SK-N-SH (cell line): ENCODE data around the gene LMOD2. TPM values are rescaled to one million over a fixed set of nuclear protein-coding genes. Genes with fewer than 3 reads are reported as not detected.

Experiments used
- CTCF ChIA-PET: fragments of 300-600, 350-600 bp; formaldehyde crosslinking; extraction: SDS; loops from one replicate; lab custom pipeline; 2021; lab: Yijun Ruan, JAX
- POLR2A ChIA-PET: fragments of 350-600 bp; sonication (Branson Sonifier 250); formaldehyde crosslinking; extraction: SDS; loops from one replicate; lab custom pipeline; 2020; ENCODE audit warnings: antibody characterized with exemption, inconsistent platforms; lab: Yijun Ruan, JAX
- DNase-seq: peaks from one replicate; pipeline ENCODE4 v3.0.0; 2012
- H2AFZ ChIP-seq: fragments of 200-600 bp; sonication (generic); 2 replicates; pipeline ENCODE4 v1.8.1; 2016; ENCODE audit warnings: antibody characterized with exemption, mild to moderate bottlenecking, low read depth
- H3F3A ChIP-seq: fragments of 200-600 bp; sonication (generic); replicated peaks from 2 replicates; pipeline ENCODE3; 2016; ENCODE audit warnings: antibody characterized with exemption, mild to moderate bottlenecking; ENCODE audit not compliant: insufficient read depth
- H3K27ac ChIP-seq, 2 experiments: fragments of 200-500 bp in 1 of 2; fragments of 200-600 bp in 1 of 2; sonication (Bioruptor generic) in 1 of 2; sonication (generic), shearing (Covaris generic) in 1 of 2; 2 replicates each; pipeline versions ENCODE4 v1.5.1 to v1.6.1; 2014 to 2016; ENCODE audit warnings: low read depth in 2 of 2, inconsistent platforms in 1 of 2, low read length in 1 of 2, mild to moderate bottlenecking in 1 of 2, mixed read lengths in 1 of 2
- H3K27me3 ChIP-seq: fragments of 200-600 bp; sonication (generic), shearing (Covaris generic); 2 replicates; pipeline ENCODE4 v1.6.1; 2016; ENCODE audit warnings: mixed run types; ENCODE audit not compliant: insufficient read depth
- H3K36me3 ChIP-seq, 2 experiments: fragments of 200-500 bp in 1 of 2; fragments of 200-600 bp in 1 of 2; sonication (Bioruptor generic) in 1 of 2; sonication (generic) in 1 of 2; replicated peaks in 1 of 2; 2 replicates each; pipeline versions ENCODE3 to v1.5.1; 2014 to 2016; ENCODE audit warnings: low read length in 1 of 2, mild to moderate bottlenecking in 1 of 2; ENCODE audit not compliant: insufficient read depth in 2 of 2, control insufficient read depth in 1 of 2
- H3K4me1 ChIP-seq, 2 experiments: fragments of 200-500 bp in 1 of 2; fragments of 200-600 bp in 1 of 2; sonication (Bioruptor generic) in 1 of 2; sonication (generic), shearing (Covaris generic) in 1 of 2; 2 replicates each; pipeline versions ENCODE4 v1.5.1 to v1.6.1; 2014 to 2016; ENCODE audit warnings: low read depth in 1 of 2, low read length in 1 of 2, mixed run types in 1 of 2; ENCODE audit not compliant: insufficient read depth in 2 of 2, control insufficient read depth in 1 of 2
- H3K4me2 ChIP-seq: fragments of 200-600 bp; sonication (generic), shearing (Covaris generic); 2 replicates; pipeline ENCODE4 v1.6.1; 2017; ENCODE audit warnings: mixed run types
- H3K4me3 ChIP-seq, 2 experiments: fragments of 200-500 bp in 1 of 2; fragments of 200-600 bp in 1 of 2; sonication (Bioruptor generic) in 1 of 2; sonication (generic), shearing (Covaris generic) in 1 of 2; 2 replicates each; pipeline versions ENCODE4 v1.5.1 to v1.8.1; 2014 to 2016; ENCODE audit warnings: low read depth in 2 of 2, inconsistent platforms in 1 of 2, low read length in 1 of 2, mild to moderate bottlenecking in 1 of 2, mixed read lengths in 1 of 2, moderate library complexity in 1 of 2
- H3K79me2 ChIP-seq: fragments of 200-600 bp; sonication (generic); 2 replicates; pipeline ENCODE4 v1.8.1; 2017; ENCODE audit warnings: mild to moderate bottlenecking; ENCODE audit not compliant: insufficient read depth
- H3K9ac ChIP-seq: fragments of 200-600 bp; sonication (generic); 2 replicates; pipeline ENCODE4 v1.6.1; 2017; ENCODE audit warnings: mixed run types
- H3K9me2 ChIP-seq: fragments of 200-600 bp; sonication (generic); 2 replicates; pipeline ENCODE4 v1.6.1; 2017; ENCODE audit warnings: mixed run types
- H3K9me3 ChIP-seq: fragments of 200-600 bp; sonication (generic); 2 replicates; pipeline ENCODE4 v1.6.1; 2017; ENCODE audit warnings: mixed run types, mild to moderate bottlenecking, moderate library complexity
- H4K20me1 ChIP-seq: fragments of 200-600 bp; sonication (generic); 2 replicates; pipeline ENCODE4 v1.6.1; 2017; ENCODE audit warnings: mild to moderate bottlenecking, mixed run types; ENCODE audit not compliant: insufficient read depth
- CHD2 ChIP-seq: fragments of 150-350 bp; IDR thresholded peaks from 2 replicates; pipeline ENCODE4 v1.6.1; 2018; ENCODE audit warnings: low read length; ENCODE audit not compliant: partially characterized antibody
- CTCF ChIP-seq: fragments of 200-600 bp; sonication (generic); IDR thresholded peaks from 2 replicates; pipeline ENCODE4 v1.6.1; 2017; ENCODE audit warnings: antibody characterized with exemption, mild to moderate bottlenecking, moderate library complexity
- ELF1 ChIP-seq: IDR thresholded peaks from 2 replicates; pipeline ENCODE4 v1.4.0; 2012
- EP300 ChIP-seq, 2 experiments: IDR thresholded peaks; 2 replicates each; pipeline versions ENCODE4 v1.4.0 to v1.6.1; 2012; ENCODE audit warnings: borderline replicate concordance in 1 of 2, low read depth in 1 of 2, low read length in 1 of 2
- FOXJ3 ChIP-seq: sonication (generic); formaldehyde crosslinking; IDR thresholded peaks from 2 replicates; pipeline ENCODE4 v1.5.1; 2020; ENCODE audit warnings: mild to moderate bottlenecking, missing genetic modification reagents
- FOXM1 ChIP-seq: IDR thresholded peaks from 2 replicates; pipeline ENCODE4 v1.4.0; 2012; ENCODE audit warnings: low read depth, mild to moderate bottlenecking
- GABPA ChIP-seq: IDR thresholded peaks from 2 replicates; pipeline ENCODE4 v1.4.0; 2012; ENCODE audit warnings: low read depth, mild to moderate bottlenecking
- MAX ChIP-seq: IDR thresholded peaks from 2 replicates; pipeline ENCODE4 v1.4.0; 2012; ENCODE audit warnings: low read depth
- MEF2A ChIP-seq: IDR thresholded peaks from 2 replicates; pipeline ENCODE4 v1.4.0; 2012; ENCODE audit warnings: low read depth, borderline replicate concordance
- NRF1 ChIP-seq: IDR thresholded peaks from 2 replicates; pipeline ENCODE4 v1.6.1; 2012; ENCODE audit warnings: low read depth, mild to moderate bottlenecking, low read length
- POLR2AphosphoS5 ChIP-seq: IDR thresholded peaks from 2 replicates; pipeline ENCODE4 v1.6.1; 2012; ENCODE audit warnings: low read depth, low read length
- RAD21 ChIP-seq: IDR thresholded peaks from 2 replicates; pipeline ENCODE4 v1.6.1; 2012; ENCODE audit warnings: mild to moderate bottlenecking, low read length
- REST ChIP-seq: IDR thresholded peaks from 2 replicates; pipeline ENCODE4 v1.6.1; 2012; ENCODE audit warnings: mild to moderate bottlenecking, low read depth, low read length, moderate library complexity
- SIN3A ChIP-seq: IDR thresholded peaks from 2 replicates; pipeline ENCODE4 v1.6.1; 2012; ENCODE audit warnings: low read depth, mild to moderate bottlenecking, low read length, moderate library complexity, borderline replicate concordance
- SMC3 ChIP-seq: IDR thresholded peaks from 2 replicates; pipeline ENCODE4 v1.6.1; 2012; ENCODE audit warnings: low read depth, low read length, improper control_type of control experiment
- TCF12 ChIP-seq: IDR thresholded peaks from 2 replicates; pipeline ENCODE4 v1.4.0; 2012
- USF2 ChIP-seq: fragments of 150-350 bp; IDR thresholded peaks from 2 replicates; pipeline ENCODE4 v1.6.1; 2017; ENCODE audit warnings: antibody characterized with exemption, low read length, low read depth, borderline replicate concordance
- ZBTB33 ChIP-seq: IDR thresholded peaks from 2 replicates; pipeline ENCODE4 v1.4.0; 2012; ENCODE audit warnings: low read depth, borderline replicate concordance
- WGBS: methylation state at CpG from one replicate; pipeline ENCODE4 v1.1.6; 2017; ENCODE audit warnings: low lambda C conversion rate; 5-methylcytosine and 5-hydroxymethylcytosine counted together
- polyA plus RNA-seq, 3 experiments: library from polyadenylated mRNA; depleted of rRNA; stranded (reverse); fragments of >200 nt; gene quantifications; 2 replicates each; pipeline ENCODE4 v1.2.3, GENCODE V29; 2012

Gene LMOD2
- polyA plus RNA-seq, 1 of the 3 experiments (the other 2 are of a cell fraction), result not detected

- TF ChIP-seq USF2 (no peak), TCF12 (no peak), FOXM1 (no peak), ZBTB33 (no peak), EP300 (IDR thresholded peaks at IDR 0.05; ENCODE audit: borderline replicate concordance in 1 of 2, low read depth in 1 of 2, low read length in 1 of 2) (no peak), POLR2AphosphoS5 (no peak), NRF1 (no peak), GABPA (no peak)
- no peak for DNase-seq
- Histone ChIP-seq H3K4me2 (no peak overlapping the region), H3K27me3 (no peaks in the 10 kb centered on the region), H3K4me1 (peaks cover 0 to 7% of the 10 kb centered on the region in 2 experiments; a peak in 1 of 4 replicates), H3K36me3 (no peaks in the 10 kb centered on the region), H3K9me2 (no peaks in the 10 kb centered on the region), H3K79me2 (no peaks in the 10 kb centered on the region), H3K4me3 (no peak overlapping the region), H3F3A (no peaks in the 10 kb centered on the region), H3K27ac (no peak overlapping the region), H3K9ac (no peak overlapping the region), H3K9me3 (no peaks in the 10 kb centered on the region), H2AFZ (no peak overlapping the region), H4K20me1 (no peaks in the 10 kb centered on the region)
- CTCF ChIA-PET, result interaction anchor here (0.7 to 1.2 kb wide), 3 partner anchors 8 to 140 kb away, joined by 3 read pairs; no protein-coding TSS in a partner anchor
- POLR2A ChIA-PET, result interaction anchor here (0.7 kb wide), 1 partner anchor 8 kb away, joined by 6 read pairs; no protein-coding TSS in a partner anchor
- WGBS, result 72% methylated on average over 6 of the region's 6 CpGs
Measured at GRCh38 chr7:123658023-123658422, 2.4 kb downstream of the LMOD2 start.

GRCh38 chr7:123660514-123661354 is 5.1 kb downstream of the LMOD2 start:
- Histone ChIP-seq H3K9me3 (no peaks in the 10 kb centered on the region), H3K79me2 (no peaks in the 10 kb centered on the region), H2AFZ (no peak overlapping the region), H3K27me3 (no peaks in the 10 kb centered on the region), H3K36me3 (no peaks in the 10 kb centered on the region), H3K4me2 (no peak overlapping the region), H3K27ac (no peak overlapping the region), H4K20me1 (no peaks in the 10 kb centered on the region), H3K9ac (no peak overlapping the region), H3K4me3 (no peak overlapping the region), H3K4me1 (peaks cover 0 to 8% of the 10 kb centered on the region in 2 experiments; a peak in 1 of 4 replicates), H3K9me2 (no peaks in the 10 kb centered on the region), H3F3A (no peaks in the 10 kb centered on the region)
- 66% methylated on average over 8 of the region's 8 CpGs for WGBS
- no peak for DNase-seq
- CTCF ChIA-PET, result interaction anchor here (1.0 to 1.6 kb wide), 5 partner anchors 22 to 80 kb away, joined by 3 to 6 read pairs (median 5); no protein-coding TSS in a partner anchor
- POLR2A ChIA-PET, result no interaction called here
- TF ChIP-seq FOXJ3 (CRISPR knock-in tag) (no peak), SMC3 (no peak), CTCF (no peak), GABPA (no peak), RAD21 (no peak), CHD2 (no peak), REST (no peak), MEF2A (no peak), ELF1 (no peak), SIN3A (no peak), TCF12 (no peak), MAX (no peak)
